Progenitor cell of endocrine pancreas (in vitro differentiated cells): ENCODE results near the gene PTGDR. TPM values are rescaled to one million over a fixed set of nuclear protein-coding genes. Genes with fewer than 3 reads are reported as not detected.
A peak's percentile ranks its signal among the peaks of the same experiment; 100 is the strongest.

ENCODE experiments used
- DNase-seq: peaks from one replicate; pipeline ENCODE4 v3.0.0; 2021; ENCODE audit warnings: low spot score; ENCODE audit not compliant: unreplicated experiment
- H3K27ac Mint-ChIP-seq: 2 replicates; pipeline ENCODE4 v1.8.0; 2021; ENCODE audit warnings: mild to moderate bottlenecking, moderate library complexity, mixed read lengths
- H3K27me3 Mint-ChIP-seq: 2 replicates; pipeline ENCODE4 v1.8.0; 2021; ENCODE audit warnings: mixed read lengths
- H3K36me3 Mint-ChIP-seq: 2 replicates; pipeline ENCODE4 v1.8.0; 2022; ENCODE audit warnings: mixed read lengths; ENCODE audit not compliant: insufficient read depth
- H3K4me1 Mint-ChIP-seq: 2 replicates; pipeline ENCODE4 v1.8.0; 2021; ENCODE audit warnings: low read depth, mixed read lengths
- H3K4me3 Mint-ChIP-seq: 2 replicates; pipeline ENCODE4 v1.8.0; 2021; ENCODE audit warnings: low read depth, mild to moderate bottlenecking, moderate library complexity, mixed read lengths
- H3K9me3 Mint-ChIP-seq: 2 replicates; pipeline ENCODE4 v1.8.0; 2021; ENCODE audit warnings: low read depth, mixed read lengths
- CTCF ChIP-seq: fragments of 200-600 bp; sonication (generic); IDR thresholded peaks from one replicate; pipeline ENCODE4 v1.5.0; 2021; ENCODE audit warnings: antibody characterized with exemption, mild to moderate bottlenecking; ENCODE audit not compliant: unreplicated experiment
- total RNA-seq: library from RNA; stranded (reverse); gene quantifications from 2 replicates; pipeline ENCODE4 v1.2.1, GENCODE V29; 2021

PTGDR gene
- total RNA-seq, 1 donor from 2014 or later = not detected

- no peak for DNase-seq
- H3K27ac Mint-ChIP-seq = no peak overlapping the region
- peaks cover 9% of the 10 kb centered on the region for H3K4me1 Mint-ChIP-seq
- no peak for TF ChIP-seq CTCF
- peak overlapping the region; percentile 70 for H3K4me3 Mint-ChIP-seq
- H3K9me3 Mint-ChIP-seq = no peaks in the 10 kb centered on the region
- H3K27me3 Mint-ChIP-seq = peaks cover 84% of the 10 kb centered on the region
- H3K36me3 Mint-ChIP-seq = no peaks in the 10 kb centered on the region
Measured at GRCh38 chr14:52269100-52269499, 1.6 kb downstream of the PTGDR start.

- Mint-ChIP-seq H3K36me3 (no peaks in the 10 kb centered on the region), H3K27ac (no peak overlapping the region), H3K9me3 (no peaks in the 10 kb centered on the region), H3K4me1 (peaks cover 9% of the 10 kb centered on the region), H3K27me3 (peaks cover 81% of the 10 kb centered on the region), H3K4me3 (no peak overlapping the region)
- DNase-seq = no peak
- no peak for TF ChIP-seq CTCF
Measured at GRCh38 chr14:52269982-52270381, 2.5 kb downstream of the PTGDR start.

GRCh38 chr14:52271538-52271937 lies 4.0 kb downstream of the PTGDR start:
- H3K4me3 Mint-ChIP-seq = no peak overlapping the region
- no peak for DNase-seq
- H3K27me3 Mint-ChIP-seq = peaks cover 68% of the 10 kb centered on the region

GRCh38 chr14:52272375-52272774 lies 4.9 kb downstream of the PTGDR start:
- H3K4me1 Mint-ChIP-seq = peaks cover 7% of the 10 kb centered on the region
- H3K4me3 Mint-ChIP-seq = no peak overlapping the region
- H3K27me3 Mint-ChIP-seq = peaks cover 59% of the 10 kb centered on the region
- no peak overlapping the region for H3K27ac Mint-ChIP-seq
- TF ChIP-seq CTCF = peak; percentile 37
- no peaks in the 10 kb centered on the region for H3K9me3 Mint-ChIP-seq
- H3K36me3 Mint-ChIP-seq = no peaks in the 10 kb centered on the region
- DNase-seq = no peak

More at GRCh38 chr14:52271538-52271937, 4.0 kb downstream of the PTGDR start:
- no peaks in the 10 kb centered on the region for H3K9me3 Mint-ChIP-seq
- H3K4me1 Mint-ChIP-seq = peaks cover 9% of the 10 kb centered on the region
- H3K36me3 Mint-ChIP-seq = no peaks in the 10 kb centered on the region
- no peak for TF ChIP-seq CTCF
- no peak overlapping the region for H3K27ac Mint-ChIP-seq

GRCh38 chr14:52275372-52275771 lies 7.9 kb downstream of the PTGDR start:
- H3K9me3 Mint-ChIP-seq = no peaks in the 10 kb centered on the region
- H3K27me3 Mint-ChIP-seq = peaks cover 29% of the 10 kb centered on the region
- no peak overlapping the region for H3K4me3 Mint-ChIP-seq
- no peak for TF ChIP-seq CTCF
- H3K4me1 Mint-ChIP-seq = no peaks in the 10 kb centered on the region
- no peaks in the 10 kb centered on the region for H3K36me3 Mint-ChIP-seq
- no peak overlapping the region for H3K27ac Mint-ChIP-seq
- DNase-seq = no peak
